NCI-H1417 treated with DMSO at 0.1 percent for 48 hours (cell line): ENCODE results near the gene SLC36A4.
"Not testable (repeated sequence)": the region's sequence is repeated elsewhere in the genome, so short reads cannot be mapped to it uniquely, and the experiment has no call there.

Source experiments
- DNase-seq: peaks from one replicate; lab custom pipeline; 2025; lab: John Stamatoyannopoulos, UW

SLC36A4 gene

DNA sequence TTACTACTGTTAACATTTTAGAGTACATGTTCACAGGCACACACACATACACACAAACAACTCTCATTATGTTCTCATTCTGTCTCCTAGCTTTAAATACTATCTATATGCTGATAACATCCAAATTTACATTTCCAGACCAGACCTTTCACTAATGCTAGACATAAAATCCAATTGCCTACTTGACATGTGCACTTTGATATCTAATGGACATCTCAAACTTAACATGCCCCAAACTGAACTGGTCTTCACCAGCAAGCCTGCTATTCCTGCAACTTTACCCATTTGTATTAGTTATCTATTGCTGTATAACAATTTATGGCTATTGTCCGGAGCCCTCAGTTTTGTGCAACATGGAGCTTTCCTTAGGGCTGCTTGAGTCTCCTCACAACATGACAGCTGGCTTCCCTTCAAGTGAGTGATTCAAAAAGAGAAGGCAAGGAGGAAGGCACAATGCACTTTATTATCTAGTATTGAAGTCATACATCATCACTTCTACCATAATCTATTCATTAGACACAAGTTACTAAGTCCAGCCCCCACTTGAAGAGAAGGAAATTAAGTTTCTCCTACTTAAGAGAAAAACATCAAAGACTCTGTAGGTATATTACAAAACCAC lies 3.0 kb downstream of the SLC36A4 start:
- no peak for DNase-seq

DNA sequence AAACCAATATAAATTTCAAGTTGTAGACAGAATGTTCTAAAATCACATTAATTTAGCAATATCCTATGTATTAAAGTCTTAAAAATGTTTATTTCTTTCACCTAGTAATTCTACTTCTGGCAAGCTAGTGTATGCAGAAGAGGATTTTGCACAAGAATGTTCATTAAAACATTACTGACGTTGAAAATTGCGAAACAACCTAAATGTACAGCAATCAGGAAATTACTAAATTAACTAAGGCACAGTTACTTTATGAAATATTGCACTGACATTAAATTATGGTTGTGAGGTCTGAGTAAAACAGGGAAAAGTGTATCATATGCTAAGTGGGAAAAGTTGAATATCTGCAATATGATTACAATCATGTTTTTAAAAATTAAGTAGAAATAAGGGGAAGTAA lies 4.1 kb downstream of the SLC36A4 start:
- DNase-seq, result no peak

DNA sequence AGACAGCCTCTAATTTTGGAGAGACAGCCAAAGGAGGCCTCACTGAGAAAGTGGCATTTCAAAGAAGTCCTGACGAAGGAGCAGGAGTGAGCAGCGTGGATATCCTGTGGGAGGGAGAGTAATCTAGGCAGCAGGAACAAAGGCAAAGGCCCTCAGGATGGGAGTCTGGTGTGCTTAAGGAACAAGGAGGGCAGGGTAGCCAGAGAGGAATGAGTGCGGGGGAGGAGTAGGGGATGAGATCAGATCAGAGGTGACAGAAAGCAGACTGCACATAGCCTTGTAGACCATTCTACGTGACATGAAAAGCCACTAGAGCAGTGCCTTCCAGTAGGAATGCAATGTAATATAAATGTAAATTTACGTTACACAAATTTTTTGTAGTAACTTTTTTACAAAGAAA lies 5.6 kb downstream of the SLC36A4 start:
- DNase-seq, result no peak

DNA sequence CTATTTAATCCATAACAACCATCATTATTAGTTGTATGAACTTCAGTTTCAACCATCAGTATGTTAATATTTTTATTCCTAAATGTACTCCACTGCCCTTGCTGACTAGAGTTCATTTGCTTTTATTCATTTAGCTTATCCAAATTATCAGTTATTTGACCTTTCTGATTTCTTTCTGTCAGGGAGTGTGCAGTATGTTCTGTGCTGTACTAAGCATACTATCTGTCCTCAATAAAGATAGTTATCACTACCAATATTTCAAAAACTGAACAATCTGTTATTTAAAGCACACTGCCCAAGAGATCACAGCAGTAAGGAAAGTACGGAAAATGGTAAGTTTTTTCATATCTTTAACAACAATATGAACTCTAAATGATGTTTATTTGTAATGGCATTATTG lies 8.3 kb downstream of the SLC36A4 start:
- DNase-seq, result no peak

DNA sequence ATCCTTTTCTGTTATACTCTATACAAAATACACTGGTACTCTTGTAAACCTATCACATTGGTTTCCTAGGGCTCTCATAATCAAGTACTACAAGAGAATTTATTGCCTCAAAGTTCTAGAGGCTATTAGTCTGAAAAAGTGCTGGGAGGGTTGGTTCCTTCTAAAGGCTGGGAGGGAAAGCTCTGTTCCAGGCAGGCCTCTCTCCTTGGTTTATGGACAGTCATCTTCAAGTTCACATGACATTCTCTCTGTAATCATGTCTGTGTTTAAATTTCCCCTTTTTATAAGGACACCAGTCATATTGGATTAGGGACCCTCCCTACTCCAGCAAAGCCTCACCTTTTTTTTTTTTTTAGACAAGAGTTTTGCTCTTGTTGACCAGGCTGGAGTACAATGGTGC lies 9.1 kb downstream of the SLC36A4 start:
- DNase-seq, result no peak

DNA sequence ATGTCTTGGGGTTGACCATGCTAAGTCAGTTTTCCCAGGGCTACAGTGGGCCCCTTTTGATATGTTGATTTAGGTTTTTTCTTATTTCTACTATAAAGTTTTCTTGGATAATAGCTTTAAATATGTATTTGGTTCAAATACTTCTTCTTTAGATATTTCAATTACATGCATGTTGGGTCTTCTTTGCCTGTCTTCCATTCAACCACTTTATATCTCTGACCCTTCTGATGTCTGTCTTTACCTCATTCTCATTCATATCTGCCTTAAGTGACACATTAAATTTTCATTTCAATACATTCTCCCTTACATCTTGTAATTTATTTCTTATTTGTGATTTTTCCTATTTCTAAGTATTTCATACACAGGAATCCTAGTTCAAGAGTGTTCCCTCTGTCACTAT lies 10.5 kb downstream of the SLC36A4 start:
- no peak for DNase-seq

DNA sequence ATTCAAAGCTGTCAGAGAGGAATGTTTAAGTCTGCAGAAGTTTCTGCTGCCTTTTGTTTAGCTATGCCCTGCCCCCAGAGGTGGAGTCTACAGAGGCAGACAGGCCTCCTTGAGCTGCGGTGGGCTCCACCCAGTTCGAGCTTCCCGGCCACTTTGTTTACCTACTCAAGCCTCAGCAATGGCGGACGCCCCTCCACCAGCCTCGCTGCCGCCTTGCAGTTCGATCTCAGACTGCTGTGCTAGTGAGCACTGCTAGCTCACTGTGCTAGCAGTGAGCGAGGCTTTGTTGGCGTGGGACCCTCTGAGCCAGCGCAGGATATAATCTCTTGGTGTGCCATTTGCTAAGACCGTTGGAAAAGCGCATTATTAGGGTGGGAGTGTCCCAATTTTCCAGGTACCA lies 19.9 kb downstream of the SLC36A4 start:
- DNase-seq, result not testable (repeated sequence)

DNA sequence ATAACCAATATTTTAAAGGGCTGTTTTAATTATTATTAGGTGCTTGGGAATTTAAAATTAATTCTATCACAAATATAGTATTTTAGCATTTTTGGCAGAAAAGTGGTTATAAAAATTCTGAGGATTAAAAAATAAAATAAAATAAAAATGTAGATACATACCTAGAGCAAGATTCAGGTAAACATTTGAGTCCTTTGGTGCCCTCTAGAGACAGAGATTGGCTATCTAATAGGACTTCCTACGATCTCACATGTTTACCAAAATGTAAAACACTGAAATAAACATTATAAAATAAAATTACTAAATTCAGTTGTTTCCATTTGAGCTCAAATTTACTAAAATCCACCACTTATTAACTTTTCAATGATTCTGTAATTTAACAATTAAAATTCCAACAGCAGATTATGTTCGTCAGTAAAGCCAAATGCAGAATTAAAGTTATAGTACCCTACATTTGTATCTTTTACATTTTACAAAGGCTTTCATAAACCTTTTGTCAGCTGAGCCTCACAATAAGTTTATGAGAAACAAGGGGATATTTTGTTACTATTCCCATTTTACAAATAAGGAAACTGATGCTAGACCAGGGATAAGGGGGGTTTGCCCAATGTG lies 27.7 kb downstream of the SLC36A4 start:
- DNase-seq, result no peak

DNA sequence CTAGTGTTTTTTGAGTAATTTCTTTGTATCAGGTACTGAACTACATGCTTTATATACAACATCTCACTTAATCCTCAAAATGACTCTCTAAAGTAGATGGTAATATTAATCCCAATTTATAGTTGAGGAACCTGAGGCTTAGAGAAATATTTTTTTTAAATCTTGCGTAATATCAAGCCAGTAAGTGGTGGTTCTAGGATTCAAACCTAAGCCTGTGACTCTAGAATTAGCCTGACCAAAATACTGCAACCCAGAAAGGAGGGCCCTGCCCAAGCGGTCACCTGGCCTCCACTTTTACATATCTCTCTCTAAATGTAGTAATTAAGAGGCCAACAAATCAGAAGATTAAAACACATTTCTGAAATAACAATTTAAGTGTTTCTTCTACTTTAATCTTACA lies 28.6 kb downstream of the SLC36A4 start:
- DNase-seq, result no peak

DNA sequence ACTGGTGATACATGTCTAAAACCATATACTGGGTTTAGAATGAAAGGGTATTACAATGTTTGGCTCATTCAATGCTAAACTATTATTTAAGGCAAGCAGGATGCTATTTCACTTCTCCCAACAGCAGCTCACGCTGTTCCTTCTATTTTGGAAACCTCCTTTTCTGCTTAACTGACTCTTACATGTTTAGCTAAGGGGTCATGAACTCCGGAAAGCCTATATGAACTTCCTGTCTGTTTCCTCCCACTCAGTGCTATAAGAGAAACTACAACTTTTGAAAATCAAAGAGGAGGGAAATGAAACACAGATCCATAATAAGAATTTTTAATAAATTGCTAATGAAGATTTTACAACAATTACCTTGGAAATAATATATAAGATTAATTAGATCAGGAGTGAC lies 30.9 kb downstream of the SLC36A4 start:
- no peak for DNase-seq

DNA sequence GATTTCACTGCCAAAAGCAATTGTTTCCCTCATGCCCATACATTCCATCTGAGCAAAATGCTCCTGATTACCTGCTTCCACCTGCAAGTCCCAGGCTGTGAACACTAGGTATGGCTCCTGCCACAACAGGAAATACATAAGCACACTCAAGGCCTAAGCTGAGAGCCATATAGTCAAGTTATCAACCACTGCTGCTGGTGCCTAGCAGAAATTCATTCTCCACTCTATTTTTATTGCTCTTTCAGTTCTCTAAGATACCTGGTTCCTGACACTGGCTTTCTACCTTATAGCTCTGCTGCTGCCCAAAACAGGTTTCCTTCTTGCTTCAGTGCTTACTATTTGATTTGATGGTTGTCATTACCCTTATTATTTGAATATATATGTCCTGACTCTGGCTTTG lies 31.6 kb downstream of the SLC36A4 start:
- DNase-seq, result no peak

DNA sequence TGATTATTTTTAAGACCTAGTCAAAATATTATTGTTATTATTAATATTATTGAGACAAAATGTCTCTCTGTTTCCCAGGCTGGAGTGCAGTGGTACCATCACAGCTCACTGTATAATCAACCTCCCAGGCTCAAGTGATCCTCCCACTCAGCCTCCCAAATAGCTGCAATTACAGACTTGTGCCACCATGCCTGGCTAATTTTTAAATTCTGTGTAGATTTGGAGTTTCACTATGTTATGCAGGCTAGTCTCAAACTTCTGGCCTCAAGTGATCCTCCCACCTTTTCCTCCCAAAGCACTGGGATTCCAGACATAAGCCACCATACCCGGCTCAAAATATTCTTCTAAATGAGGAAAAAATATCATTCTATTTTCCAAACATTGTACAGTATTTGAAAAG lies 37.0 kb downstream of the SLC36A4 start:
- DNase-seq, result no peak

DNA sequence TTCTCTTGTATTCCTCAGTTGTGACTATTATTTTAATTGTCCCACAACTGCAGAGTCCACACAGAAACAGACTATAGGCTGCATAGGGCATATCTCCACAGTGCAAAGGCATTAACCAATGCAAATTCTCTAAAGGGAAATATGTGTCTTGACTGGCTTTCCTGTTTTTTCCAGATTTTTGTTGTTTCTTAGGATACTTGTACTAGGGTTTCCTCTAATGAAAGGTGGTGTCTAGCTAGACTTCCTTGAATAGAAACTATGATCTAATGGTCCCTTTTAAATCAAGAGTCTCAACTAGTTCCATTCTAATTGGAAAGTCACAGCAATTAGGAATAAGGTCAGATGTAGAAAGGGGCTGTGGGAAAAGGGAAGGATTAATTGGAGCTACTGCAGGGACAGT lies 37.6 kb downstream of the SLC36A4 start:
- DNase-seq, result no peak

DNA sequence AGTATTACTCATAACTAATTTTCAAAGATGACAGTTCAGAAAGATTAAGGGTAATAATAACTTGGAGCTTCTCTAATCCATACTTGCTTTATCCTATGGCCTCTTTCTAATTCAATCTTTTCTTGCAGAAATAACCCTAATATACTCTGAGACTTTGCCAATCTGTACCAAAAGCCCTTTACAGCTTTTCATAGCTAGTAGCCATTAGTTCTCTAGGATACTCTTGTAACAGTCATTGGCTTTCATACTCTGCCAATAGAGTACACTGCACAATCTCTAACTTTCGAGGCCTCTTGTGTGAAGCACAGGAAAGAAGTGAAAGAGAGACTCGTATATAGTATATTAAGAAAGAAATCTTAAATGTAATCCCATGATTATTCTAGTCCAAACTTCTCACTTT lies 38.1 kb downstream of the SLC36A4 start:
- DNase-seq, result no peak

DNA sequence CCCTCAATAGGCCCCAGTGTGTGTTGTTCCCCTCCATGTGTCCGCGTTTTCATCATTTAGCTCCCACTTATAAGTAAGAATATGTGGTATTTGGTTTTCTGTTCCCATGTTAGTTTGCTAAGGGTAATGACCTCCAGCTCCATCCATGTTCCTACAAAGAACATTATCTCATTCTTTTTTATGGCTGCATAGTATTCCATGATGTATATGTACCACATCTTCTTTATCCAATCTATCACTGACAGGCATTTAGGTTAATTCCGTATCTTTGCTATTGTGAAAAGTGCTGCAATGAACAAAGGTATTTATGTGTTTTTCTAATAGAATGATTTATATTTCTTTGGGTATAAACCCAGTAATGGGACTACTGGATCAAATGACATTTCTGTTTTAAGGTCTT lies 42.1 kb downstream of the SLC36A4 start:
- no peak for DNase-seq

DNA sequence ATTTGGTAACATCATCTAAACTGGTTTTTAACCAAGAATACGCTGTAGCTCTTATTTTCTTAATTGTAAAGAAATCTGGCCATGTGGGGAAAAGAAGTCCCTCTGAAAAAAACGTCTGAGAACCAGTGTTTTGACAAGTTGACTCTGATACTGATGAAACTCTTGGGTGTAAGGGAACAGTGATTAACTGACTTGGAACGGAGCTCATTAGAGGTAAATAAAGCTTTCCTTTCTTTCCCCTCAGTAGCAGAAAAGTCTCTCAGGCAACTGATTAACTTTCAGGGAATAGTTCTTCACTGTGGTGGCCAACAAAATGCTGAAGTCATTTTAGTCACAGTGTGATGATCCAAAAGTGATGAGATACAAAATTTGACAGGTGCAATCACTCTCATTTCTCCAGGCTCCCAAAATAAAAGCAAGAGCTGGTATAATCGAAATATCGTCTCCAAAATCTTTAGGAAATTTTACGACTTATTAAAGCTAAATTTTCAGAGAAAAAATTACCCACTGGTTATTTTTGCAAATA lies 52.3 kb downstream of the SLC36A4 start:
- no peak for DNase-seq

DNA sequence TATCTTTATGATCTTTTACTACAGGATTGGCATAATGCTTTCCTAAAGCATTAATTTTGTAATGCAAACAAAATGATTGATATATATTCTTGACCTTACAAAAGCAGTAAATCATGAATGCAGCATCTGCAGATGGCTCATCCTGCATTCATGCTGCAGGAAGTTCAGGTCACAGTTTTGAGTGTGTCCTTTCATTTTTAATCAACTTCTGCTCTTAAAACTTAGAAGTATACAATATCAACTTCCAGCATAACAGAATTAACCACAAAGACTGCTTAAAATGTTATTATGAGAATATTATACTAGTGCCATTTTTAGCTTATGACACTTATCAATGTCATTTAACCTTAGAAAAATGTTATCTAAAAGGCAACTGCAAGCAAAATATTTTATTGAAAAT lies 54.0 kb downstream of the SLC36A4 start:
- DNase-seq, result no peak

DNA sequence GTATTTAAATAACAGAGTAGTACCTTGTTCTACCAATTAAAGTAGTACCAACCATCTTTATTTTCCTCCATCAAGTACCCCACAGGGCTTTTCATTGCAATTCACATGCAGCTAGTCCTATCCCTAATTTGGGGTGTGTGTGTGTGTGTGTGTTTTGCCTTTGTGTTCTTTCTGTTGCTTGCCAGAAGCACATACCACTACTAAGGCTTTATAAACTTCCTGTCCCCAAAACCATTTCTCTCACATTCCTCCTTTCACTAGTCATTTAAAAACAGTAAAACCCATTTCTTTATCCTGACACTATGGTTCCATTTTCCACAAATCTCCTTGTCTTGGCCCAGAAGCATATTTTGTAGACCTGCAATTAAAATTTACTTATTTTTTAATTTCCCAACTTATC lies 54.6 kb downstream of the SLC36A4 start:
- DNase-seq, result no peak

DNA sequence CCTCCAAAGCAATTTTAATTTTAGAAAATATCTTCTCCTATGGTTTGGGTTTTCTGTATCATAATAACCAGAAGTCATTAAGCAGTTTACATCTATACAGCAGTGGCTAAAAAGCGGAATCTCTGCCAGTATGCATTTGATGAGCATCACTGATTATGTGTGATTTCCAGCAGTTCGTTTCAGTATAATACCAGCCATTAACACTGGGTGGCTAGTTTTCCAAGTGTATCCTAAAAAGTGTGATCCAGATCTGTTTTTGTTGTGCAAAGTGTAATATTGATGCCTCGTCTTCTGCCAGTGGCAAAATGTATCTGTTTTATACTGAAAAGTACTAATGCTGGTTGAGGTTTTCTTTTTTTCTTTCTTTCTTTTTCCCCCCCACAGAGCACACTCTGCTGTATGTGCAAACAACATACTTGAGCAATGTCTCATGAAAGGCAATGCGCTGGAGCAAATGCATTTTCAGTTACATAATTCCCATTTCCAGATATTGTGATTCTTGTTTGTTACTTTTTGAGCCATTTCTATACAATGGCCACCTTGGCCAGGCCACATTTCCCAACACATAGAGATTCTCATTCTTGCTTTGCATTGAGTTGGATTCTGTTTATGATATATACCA lies 64.2 kb downstream of the SLC36A4 start:
- DNase-seq, result no peak

DNA sequence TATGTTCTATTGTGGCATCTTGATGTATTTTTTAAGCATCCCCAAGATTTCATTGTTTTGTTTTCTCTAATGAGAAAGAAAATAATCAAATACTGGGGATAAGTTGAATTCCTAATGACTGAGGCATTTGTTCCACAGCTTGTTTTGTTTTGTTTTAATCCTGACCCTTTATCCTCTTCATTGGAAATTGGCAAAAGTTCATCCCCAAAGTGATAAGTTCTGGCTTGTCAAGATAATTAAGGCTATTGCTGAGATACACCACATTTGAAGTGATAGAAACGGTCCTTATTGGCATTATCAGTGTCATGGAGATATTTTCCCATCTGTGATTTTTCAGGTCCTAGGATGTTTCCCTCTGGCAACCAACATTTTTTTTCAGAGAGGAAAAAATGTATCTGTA lies 65.0 kb downstream of the SLC36A4 start:
- DNase-seq, result no peak

DNA sequence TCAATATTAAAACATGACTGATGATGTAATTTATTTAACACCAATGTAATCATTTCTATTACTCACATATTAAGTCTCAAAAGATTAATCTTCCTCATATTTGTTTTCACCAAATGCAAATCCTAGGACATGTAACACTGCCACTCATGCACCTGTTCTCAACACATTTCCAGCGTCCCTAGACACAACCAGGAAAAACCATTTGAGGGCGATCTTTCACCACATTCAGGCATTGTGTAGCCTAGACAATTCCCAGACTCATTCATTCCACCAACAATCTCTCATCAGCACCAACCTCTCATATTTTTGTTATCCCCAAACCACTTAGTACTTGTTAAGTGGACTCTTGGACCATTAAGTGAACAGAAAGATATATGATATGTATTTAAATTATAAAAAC lies 66.1 kb downstream of the SLC36A4 start:
- DNase-seq, result peak; percentile 36

DNA sequence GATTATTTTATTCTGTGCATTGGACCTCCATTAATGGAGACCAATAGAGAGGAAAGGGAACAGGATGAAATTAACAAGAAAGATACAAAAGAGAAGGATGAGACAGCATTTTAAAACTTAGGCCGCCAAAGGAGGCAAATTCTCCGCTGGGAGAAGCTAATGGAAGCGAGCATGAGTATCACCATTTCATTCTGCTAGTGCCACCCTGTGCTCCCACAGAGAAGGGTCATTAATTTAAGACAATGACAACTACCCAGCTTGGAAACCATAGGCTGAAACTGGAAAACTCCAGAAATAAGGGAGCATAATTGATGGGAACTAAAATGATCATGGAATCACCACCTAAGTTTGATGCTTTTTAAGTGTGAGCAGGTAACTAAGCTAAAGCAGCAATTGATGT lies 69.2 kb downstream of the SLC36A4 start:
- no peak for DNase-seq

DNA sequence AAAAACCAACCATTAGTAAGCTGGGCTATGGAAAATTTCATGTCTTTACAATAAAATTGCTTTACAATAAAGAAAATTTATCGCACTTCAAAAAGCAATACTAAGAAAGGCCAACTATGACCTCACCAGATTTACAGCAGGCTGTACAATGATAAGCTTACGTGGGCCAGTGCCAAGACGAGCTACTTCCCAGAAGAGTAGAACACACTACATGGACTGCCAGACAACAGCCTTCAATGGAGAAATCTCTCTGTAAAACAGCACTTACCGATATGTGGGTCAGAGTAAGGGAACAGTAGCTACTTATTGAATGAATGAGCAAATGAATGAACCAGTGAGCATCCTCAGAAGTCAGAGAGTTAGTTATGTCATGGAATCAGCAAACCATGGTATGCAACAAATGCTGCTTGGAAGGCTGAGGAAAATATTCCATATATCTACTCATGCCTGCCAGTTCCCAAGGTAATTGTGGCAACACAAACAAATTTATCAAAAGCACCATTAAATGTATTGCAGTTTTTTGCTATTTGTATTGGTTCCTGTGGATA lies 74.4 kb downstream of the SLC36A4 start:
- DNase-seq, result no peak
